HG03097 (cell line): ENCODE data around the gene CSNK1G1.

Experiments used
- ATAC-seq: cut with Tn5 transposase; IDR thresholded peaks from one replicate; pipeline ENCODE4 v1.9.1; 2021; ENCODE audit not compliant: unreplicated experiment, low FRiP score

CSNK1G1 gene

DNA sequence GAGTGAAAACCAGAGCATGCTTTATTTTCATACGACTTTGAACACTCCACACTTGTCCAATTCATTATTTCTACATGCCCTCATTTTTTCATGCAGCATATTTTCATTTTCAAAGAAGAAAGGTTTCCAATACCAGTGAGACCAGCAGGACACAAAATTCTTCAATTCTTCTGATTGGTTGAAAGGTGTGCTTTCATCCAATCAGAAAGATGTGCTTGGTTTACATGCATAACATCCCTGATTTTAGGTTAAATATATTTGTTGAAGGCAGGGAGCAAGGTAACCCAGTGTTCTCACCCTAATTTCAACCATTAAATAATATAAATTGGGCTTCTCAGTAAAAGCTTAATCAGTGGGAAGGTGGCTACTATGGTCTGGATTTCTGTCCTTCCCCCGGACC is 145.6 kb downstream of the CSNK1G1 start:
- no peak for ATAC-seq

DNA sequence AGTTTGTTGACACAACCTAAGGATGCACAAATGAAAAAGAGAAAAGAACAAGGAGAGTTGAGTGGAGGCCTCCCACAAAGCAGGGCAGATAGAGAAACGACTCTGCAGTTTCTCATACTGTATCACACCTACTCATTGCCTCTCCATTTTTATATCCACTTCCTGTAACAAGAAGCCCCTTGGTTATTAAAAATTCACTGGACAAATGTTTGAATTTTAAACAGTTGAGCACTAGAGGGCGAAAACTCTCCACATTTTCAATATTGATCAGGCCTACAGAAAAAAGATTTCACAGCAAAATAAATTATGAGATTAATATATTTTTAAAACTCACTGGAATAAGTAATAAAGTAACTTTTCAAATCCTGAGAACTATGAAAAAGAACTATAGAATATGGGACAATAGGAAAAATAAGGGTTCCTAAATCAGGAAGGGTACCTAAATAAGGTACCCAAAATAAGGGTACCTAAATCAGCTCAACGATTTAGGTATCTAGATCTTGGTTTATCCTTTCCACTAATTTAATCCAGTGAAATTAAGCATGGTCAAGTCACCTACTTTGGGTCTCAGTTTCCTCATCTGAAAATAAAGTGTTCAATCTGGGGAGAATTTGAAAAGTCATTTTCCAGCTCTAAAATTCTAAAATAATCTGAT is 146.2 kb downstream of the CSNK1G1 start:
- ATAC-seq: no peak

DNA sequence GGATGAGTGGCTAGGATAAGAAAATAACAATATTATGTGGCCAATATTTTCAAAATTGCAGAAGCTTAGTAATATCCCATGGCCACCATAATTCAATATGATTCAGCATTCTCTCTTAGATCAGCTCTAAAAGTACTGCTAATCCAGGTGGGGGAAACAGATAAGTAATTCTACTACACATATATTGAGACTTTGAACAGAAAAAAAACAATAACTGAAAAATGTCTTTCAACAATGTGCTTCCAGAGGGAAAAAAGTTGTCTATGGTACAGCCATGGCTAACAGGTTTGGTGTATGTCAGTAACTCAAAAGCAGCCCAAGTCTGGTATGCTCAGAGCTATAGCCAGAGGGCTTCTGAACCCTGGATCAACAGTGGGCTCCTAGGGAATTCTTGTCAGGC is 150.8 kb downstream of the CSNK1G1 start:
- no peak for ATAC-seq

DNA sequence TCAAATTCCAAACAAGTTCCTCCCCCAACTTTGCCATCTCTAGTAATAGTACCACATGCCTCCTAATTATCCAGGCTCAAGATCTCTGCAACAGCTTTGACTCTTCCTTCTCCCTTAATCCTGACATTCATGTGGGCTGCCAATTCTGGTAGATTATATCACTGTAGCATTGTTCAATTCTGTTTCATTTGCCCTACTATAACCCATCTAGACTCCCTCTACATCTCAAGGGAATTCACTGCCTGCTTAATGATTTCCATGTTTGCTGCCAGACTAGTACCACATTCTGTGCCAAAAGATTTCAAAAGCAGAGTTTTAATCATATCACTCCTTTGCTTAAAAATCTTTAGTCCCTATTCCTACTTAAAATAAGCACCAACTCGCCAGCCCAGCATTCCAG is 158.5 kb downstream of the CSNK1G1 start:
- no peak for ATAC-seq

DNA sequence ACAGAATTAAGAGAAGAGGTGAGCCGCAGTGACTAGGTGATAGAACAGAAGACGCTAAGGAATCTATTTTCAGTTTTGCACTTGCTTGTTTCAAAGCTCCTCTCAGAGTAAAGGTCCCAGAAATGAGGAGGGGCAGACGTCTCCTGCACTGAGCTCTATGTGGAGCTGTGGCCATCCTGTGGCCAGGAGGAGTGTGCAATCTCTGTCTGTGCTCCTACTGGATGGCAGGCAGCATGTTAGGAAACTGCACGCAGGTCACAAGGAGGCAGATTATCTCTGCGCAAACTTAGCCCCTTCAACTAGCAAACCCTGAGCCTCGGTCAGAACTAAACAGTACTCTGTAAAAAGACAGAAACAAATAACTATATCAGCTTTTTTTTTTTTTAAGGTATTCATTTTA is 162.0 kb downstream of the CSNK1G1 start:
- ATAC-seq: no peak

DNA sequence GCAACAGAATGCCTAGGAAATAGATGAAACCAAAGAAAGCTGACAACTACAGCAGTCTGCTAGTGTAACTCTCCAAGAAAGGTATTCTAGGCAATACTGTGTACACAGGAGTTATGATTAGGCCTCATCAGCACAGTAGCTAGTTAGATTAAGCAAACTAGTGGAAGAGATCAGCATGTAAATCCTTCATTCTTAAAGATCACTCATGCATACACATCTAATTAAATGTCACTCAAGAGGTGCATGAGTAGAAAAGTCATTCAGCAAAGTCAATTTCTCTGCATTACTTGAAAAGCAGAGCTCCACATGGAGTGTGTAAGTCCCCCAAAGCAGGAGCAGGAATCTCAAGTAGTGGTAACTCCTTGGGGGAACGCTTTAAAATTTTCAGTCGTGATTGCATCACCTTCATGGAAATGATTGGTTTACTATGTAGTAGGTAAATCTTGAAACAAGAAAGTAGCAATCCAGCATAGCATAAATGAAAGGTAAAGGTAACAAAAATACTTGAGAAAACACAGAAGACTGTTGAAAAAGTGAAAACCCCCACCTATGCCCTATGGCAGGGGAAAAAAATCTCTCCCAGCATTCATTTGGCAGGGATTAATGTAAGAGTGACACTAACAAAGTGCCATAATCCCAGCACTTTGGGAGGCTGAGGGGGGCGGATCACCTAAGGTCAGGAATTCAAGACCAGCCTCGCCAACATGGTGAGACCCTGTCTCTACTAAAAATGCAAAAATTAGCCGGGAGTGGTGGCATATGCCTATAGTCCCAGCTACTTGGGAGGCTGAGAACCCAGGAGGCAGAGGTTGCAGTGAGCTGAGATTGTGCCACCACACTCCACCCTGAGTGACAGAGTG is 163.8 kb downstream of the CSNK1G1 start:
- ATAC-seq: no peak

DNA sequence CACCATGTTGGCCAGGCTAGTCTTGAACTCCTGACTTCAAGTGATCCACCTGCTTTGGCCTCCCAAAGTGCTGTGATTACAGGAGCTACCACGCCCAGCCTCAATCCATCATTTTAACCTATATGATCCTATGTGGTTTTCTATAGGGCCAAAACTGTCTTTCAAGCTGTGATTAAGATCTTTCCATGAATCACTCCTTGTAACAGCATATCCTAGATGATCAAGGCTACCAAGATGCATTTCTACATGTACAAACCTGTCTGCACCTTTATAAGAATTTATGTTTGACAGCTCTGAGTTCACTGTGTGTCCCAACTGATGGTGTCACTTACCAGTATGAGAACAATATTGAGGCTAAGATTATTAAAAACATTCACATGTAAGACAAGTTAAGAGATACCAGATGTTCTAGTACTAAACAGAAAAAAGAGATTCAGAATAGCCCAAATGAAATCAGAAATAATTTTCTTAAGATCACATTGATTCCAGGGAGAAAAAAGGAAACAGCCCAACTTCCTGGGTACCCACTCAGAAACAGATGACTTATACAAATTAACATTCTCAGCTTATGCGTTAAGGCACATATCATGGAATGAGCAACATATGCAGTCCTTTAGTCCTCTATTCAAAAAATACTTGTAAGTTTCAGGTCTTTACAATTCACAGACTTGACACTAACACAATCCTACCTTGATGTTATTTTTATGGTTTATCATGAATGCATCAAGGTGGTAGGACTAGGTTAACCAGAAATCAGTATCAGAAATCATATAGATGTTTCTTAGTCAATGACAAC is 168.4 kb downstream of the CSNK1G1 start:
- ATAC-seq: no peak

DNA sequence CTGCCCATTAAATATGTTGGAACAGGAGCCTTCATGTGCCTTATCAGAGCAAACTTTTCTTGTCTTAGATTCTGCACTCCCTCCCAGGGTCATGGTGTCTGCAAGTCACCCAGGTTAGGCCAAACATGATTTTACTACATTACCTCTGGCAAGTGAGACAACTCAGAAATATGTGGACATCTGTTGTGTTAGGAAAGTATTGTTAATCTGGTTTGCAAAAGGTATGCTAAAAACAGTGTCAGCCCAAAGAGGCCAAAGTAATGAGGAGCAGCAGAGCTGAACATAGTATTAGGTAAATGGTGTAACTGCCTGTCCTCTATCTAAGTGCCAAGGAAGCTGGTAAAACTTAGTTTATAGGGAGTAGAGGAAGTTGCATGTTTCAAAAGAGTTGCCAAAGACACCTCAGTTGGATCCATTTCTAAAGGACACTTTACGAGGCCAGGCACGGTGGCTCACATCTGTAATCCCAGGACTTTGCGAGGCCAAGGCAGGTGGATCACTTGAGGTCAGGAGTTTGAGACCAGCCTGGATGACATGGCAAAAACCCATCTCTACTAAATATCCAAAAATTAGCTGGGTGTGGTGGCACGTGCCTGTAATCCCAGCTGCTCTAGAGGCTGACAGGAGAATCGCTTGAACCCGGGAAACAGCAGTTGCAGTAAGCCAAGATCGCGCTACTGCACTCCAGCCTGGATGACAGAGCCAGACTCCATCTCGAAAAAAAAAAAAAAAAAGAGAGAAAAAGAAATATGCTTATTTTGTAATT is 170.6 kb downstream of the CSNK1G1 start:
- no peak for ATAC-seq

DNA sequence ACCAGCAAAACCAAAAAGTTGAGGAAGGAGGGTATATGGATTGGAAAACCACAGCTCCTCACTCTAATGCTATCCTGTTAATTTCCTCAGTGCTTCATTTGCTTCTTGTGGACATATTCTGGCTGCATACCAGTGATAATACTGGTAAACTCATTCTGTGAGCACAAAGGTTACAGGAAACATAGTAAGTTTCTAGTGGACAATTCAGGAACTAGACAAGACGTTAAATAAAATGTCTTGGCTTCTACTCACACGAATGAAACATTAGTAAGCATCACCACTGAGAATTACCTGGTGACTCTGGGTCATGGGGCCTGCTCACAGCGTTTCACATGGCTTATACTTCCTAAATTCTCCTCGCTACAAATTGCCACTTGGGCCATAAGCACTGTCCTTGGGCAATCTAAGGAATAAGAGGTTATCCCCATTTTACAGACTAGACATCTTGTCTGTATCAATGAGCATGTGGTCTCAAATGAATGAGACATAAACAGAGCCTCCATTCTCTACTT is 173.1 kb downstream of the CSNK1G1 start:
- no peak for ATAC-seq

DNA sequence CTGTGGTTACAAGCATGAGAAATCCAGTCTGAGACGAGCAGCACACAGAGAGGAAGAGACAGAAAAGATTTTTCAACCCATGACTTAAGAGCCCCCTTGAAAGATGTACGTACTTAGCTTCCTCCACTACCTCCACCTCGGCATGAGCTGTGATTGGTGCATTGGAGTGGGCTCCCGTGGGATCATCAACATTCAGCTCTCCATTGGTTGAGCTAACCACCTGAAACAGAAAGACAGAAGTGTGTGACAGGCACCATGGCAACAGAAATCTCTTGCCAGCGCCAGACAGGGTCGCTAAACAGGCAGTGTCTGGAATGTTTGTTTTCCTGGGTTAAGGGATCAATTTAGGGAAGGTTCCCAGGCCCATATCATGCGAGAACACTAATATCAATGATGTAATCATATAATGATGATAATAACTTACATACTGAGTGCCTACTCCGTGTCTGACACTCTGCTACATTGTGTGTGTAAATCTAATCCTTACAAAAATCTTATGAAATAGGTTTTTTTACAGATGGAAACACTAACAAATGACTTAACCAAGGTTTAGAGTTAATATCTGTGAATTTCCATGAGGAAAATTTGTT is 175.6 kb downstream of the CSNK1G1 start:
- ATAC-seq: no peak

DNA sequence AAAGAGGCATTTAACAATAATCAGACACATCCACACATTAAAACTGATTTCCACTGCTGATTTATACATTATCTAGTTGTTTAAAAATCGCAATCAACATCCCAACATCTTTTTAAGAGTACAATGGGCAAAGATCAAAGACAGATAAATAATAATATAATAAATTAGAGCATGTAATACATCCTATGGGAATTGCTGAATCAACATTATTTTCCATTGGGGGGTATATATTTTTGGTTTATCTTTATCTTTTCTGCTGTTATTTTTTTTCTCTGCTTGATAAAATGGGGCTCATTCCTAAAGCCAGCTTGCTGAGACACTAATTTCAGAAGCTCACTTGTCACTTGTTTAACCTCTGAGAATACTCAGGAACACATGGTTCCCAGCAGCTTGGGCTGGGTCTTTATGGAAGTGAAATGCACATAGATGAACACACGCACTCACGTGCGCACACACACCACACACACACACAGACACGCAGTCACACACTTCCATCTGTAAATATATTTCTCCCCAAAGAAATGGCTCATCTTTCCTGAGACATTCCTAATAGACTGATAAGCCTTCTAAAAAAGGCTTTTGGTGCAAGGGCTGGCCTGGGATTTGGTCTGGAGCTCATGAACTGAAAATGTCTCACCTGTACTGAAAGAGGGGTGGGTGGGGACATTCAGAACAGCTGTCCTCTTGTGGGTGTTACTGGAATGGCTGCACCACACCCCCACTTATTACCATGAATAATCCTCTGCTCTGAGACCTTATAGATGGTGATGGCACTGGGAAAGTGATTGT is 189.7 kb downstream of the CSNK1G1 start:
- no peak for ATAC-seq

DNA sequence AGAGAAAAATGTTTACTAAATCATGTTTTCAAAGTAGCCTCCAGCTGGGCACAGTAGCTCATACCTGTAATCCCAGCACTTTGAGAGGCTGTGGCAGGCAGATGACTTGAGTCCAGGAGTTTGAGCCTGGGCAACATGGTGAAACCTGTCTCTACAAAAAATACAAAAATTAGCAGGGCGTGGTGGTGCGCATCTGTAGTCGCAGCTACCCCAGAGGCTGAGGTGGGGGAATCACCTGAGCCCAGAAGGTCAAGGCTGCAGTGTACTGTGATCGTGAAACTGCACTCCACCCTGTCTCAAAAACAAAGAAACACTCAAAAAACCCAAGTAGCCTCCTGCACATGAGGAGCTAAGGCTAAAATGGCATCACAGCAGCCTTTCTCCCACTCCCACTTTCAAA is 191.5 kb downstream of the CSNK1G1 start:
- ATAC-seq: no peak

DNA sequence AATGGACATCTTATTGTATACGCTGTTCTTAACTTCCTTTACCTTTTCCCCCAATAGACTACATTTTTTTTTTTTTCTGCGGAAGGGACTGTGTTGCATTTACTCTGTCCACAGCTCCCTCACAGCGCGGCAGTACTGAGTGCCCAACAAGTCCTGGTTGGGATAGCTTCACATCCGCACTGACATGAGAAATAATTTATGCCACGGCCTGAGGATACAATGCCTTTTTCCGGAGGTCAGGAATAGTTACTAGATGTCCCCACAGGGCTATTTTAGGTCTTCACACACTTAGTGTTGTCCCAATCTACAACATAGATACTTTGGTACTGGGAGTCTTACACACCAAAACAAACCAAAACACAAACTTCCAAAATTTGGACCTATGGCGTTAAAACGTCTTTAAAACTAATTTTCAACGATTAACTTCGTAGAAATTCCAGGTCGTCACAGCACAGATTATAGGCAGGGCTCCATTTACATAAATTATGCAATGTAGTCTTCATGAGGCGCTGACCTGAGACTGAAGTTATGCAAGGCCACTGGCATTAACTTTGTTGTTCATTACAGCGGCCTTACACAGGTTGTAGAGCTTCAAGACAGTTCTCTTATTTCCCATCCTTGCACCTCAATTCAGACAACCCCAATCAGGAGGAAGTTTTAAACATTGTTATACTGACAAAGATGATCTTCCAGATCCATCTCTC is 192.2 kb downstream of the CSNK1G1 start:
- peak; percentile 1 for ATAC-seq

DNA sequence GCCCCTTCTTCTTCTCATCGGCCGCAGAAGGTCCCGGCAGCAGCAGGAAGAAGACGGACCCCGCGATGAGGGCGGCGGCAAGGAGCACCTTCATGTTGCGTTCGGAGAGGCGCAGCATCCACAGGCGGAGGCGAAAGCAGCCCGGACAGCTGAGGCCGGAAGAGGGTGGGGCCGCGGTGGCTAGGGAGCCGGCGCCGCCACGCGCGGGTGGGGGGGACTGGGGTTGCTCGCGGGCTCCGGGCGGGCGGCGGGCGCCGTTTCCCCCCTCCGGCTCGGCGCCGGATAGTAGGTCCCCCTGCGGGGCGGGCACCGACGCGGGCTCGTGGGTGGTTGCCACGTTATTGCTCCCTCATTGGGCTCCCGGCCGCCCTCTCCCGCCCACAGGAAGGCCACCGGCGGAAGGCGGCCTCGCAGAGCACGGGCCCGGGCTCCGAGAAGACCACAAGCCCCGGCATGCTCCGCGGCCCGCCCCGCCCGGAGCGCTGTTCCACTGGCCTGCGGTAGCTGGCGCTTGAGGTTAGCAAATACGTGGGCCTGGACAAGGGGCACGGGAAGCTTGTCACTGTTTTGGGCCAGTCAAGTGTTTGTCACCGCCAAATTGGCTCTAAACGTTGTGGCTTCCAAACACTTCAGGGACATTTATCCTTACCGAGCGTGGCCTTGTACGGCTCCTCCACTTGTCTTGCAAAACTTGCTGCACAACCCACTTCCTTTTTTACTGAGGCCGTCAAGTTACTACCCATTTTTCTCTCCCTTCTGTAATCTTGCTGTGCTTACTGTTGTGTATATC is 192.9 kb downstream of the CSNK1G1 start, which contains the start of gene PPIB:
PPIB (minus strand) TSS at position 154 of the 790 bp plus-strand sequence; CDS start at position 118, 36 bp downstream.
- ATAC-seq: peak; percentile 88

DNA sequence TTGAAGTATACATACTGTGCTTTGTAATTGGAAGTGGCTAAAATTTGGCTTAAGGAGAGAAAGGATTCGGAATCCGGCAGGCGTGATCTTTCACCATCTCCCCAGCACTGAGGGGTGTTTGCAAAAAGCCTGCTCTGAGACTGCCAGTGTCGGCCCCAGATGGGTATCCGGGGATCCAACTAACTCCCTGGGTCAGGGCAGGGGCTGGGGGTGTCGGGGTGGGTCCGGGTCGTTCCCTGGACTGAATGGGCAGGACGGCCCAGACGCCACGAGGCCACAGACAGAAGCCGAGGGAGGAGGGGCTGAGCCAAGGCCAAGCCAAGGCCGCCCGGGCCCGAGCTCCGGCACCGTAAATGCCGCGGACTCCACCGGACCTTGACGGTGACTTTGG is 193.5 kb downstream of the CSNK1G1 start:
- ATAC-seq: no peak

DNA sequence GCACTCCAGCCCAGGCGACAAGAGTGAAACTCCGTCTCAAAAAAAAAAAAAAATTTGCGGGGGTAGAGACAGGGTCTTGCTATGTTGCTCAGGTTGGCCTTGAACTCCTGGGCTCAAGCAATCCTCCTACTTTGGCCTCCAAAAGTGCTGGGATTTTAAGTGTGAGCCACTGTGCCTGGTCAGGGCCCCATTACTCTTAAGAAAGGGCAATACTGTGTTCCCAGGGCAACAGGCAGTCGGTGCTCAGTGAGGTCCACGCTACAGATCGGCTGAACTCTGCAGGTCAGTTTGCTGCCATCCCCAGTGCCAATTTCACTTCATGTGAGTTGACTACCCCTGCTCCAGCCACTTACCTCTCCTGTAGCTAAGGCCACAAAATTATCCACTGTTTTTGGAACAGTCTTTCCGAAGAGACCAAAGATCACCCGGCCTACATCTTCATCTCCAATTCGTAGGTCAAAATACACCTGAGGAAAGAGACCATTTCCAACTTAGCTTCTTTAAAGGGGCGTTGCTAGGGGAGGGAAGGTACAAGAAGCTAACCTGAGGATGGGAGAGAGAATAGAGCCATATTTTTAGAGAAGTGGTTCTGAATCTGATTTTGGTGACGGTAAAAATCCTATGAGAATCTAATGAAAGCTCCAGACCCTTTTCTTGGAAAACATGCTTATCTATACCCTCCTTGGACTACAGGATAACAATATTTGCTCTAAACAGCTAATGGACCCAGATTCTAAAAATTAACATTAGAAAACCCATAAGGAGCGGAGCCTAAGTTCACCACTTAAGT is 194.1 kb downstream of the CSNK1G1 start:
- no peak for ATAC-seq
